ENCODE data around the gene EIF4G1. TPM values are rescaled to one million over a fixed set of nuclear protein-coding genes. Genes with fewer than 3 reads are reported as not detected.
A peak's percentile ranks its signal among the peaks of the same experiment; 100 is the strongest.
"Not testable (repeated sequence)": the region's sequence is repeated elsewhere in the genome, so short reads cannot be mapped to it uniquely, and the experiment has no call there.

Gene EIF4G1
- total RNA-seq, 1 experiment from 2014 or later: 392 TPM

- H3K27me3 ChIP-seq (ENCODE audit: control insufficient read depth, insufficient read depth, low read length): no peaks in the 10 kb centered on the region
- peaks cover 38% of the 10 kb centered on the region for H3K36me3 ChIP-seq (replicated peaks; ENCODE audit: control insufficient read depth, insufficient read depth, low read length)
- H3K4me3 ChIP-seq (ENCODE audit: insufficient read depth, low read depth, low read length): no peak overlapping the region
- no peak for DNase-seq
These were observed 20.2 kb downstream of the EIF4G1 start for GRCh38 chr3:184334470-184335158.

- no peak for DNase-seq
- no peak overlapping the region for H3K4me3 ChIP-seq (ENCODE audit: insufficient read depth, low read depth, low read length)
- peaks cover 35% of the 10 kb centered on the region for H3K36me3 ChIP-seq (replicated peaks; ENCODE audit: control insufficient read depth, insufficient read depth, low read length)
- no peaks in the 10 kb centered on the region for H3K27me3 ChIP-seq (ENCODE audit: control insufficient read depth, insufficient read depth, low read length)
These were observed 20.9 kb downstream of the EIF4G1 start for GRCh38 chr3:184335291-184335660.

- DNase-seq: peak; percentile 99
- Histone ChIP-seq H3K27me3 (ENCODE audit: control insufficient read depth, insufficient read depth, low read length) (no peaks in the 10 kb centered on the region), H3K4me3 (ENCODE audit: insufficient read depth, low read depth, low read length) (peak overlapping the region; percentile 94), H3K36me3 (replicated peaks; ENCODE audit: control insufficient read depth, insufficient read depth, low read length) (peaks cover 32% of the 10 kb centered on the region)
These were observed 21.5 kb downstream of the EIF4G1 start for GRCh38 chr3:184335661-184336546.

- Histone ChIP-seq H3K4me3 (ENCODE audit: insufficient read depth, low read depth, low read length) (peak overlapping the region; percentile 94), H3K27me3 (ENCODE audit: control insufficient read depth, insufficient read depth, low read length) (no peaks in the 10 kb centered on the region), H3K36me3 (replicated peaks; ENCODE audit: control insufficient read depth, insufficient read depth, low read length) (peaks cover 25% of the 10 kb centered on the region)
- DNase-seq: peak; percentile 81
These were observed 22.4 kb downstream of the EIF4G1 start for GRCh38 chr3:184336547-184337398.

- Histone ChIP-seq H3K4me3 (ENCODE audit: insufficient read depth, low read depth, low read length) (peak within 1 kb of the TSS; percentile 94), H3K36me3 (replicated peaks; ENCODE audit: control insufficient read depth, insufficient read depth, low read length) (peaks cover 21% of the 10 kb centered on the region), H3K27me3 (ENCODE audit: control insufficient read depth, insufficient read depth, low read length) (no peaks in the 10 kb centered on the region)
- DNase-seq: no peak
These were observed 23.0 kb downstream of the EIF4G1 start, which contains the start of gene FAM131A for GRCh38 chr3:184337399-184337714. TSS of gene FAM131A (plus strand) at chr3:184337600. CDS start at chr3:184337631, 31 bp downstream.

GRCh38 chr3:184337981-184338380, 23.6 kb downstream of the EIF4G1 start:
- no peak overlapping the region for H3K4me3 ChIP-seq (ENCODE audit: insufficient read depth, low read depth, low read length)
- no peak for DNase-seq
- H3K36me3 ChIP-seq (replicated peaks; ENCODE audit: control insufficient read depth, insufficient read depth, low read length): peaks cover 22% of the 10 kb centered on the region
- no peaks in the 10 kb centered on the region for H3K27me3 ChIP-seq (ENCODE audit: control insufficient read depth, insufficient read depth, low read length)

GRCh38 chr3:184338511-184338945, 24.1 kb downstream of the EIF4G1 start:
- Histone ChIP-seq H3K36me3 (replicated peaks; ENCODE audit: control insufficient read depth, insufficient read depth, low read length) (peaks cover 18% of the 10 kb centered on the region), H3K27me3 (ENCODE audit: control insufficient read depth, insufficient read depth, low read length) (no peaks in the 10 kb centered on the region), H3K4me3 (ENCODE audit: insufficient read depth, low read depth, low read length) (no peak overlapping the region)
- peak; percentile 94 for DNase-seq

- no peak overlapping the region for H3K4me3 ChIP-seq (ENCODE audit: insufficient read depth, low read depth, low read length)
These were observed 24.6 kb downstream of the EIF4G1 start for GRCh38 chr3:184339001-184339400.

GRCh38 chr3:184339451-184340135, 25.2 kb downstream of the EIF4G1 start:
- not testable (repeated sequence) for DNase-seq; H3K27me3 ChIP-seq (ENCODE audit: control insufficient read depth, insufficient read depth, low read length); H3K4me3 ChIP-seq (ENCODE audit: insufficient read depth, low read depth, low read length)
- peaks cover 12% of the 10 kb centered on the region for H3K36me3 ChIP-seq (replicated peaks; ENCODE audit: control insufficient read depth, insufficient read depth, low read length)

More at GRCh38 chr3:184339001-184339400, 24.6 kb downstream of the EIF4G1 start:
- no peaks in the 10 kb centered on the region for H3K27me3 ChIP-seq (ENCODE audit: control insufficient read depth, insufficient read depth, low read length)
- peaks cover 16% of the 10 kb centered on the region for H3K36me3 ChIP-seq (replicated peaks; ENCODE audit: control insufficient read depth, insufficient read depth, low read length)
- no peak for DNase-seq

- no peak for DNase-seq
- H3K27me3 ChIP-seq (ENCODE audit: control insufficient read depth, insufficient read depth, low read length): no peaks in the 10 kb centered on the region
- no peak overlapping the region for H3K4me3 ChIP-seq (ENCODE audit: insufficient read depth, low read depth, low read length)
- peaks cover 11% of the 10 kb centered on the region for H3K36me3 ChIP-seq (replicated peaks; ENCODE audit: control insufficient read depth, insufficient read depth, low read length)
These were observed 27.5 kb downstream of the EIF4G1 start for GRCh38 chr3:184341925-184342324.

- no peaks in the 10 kb centered on the region for H3K27me3 ChIP-seq (ENCODE audit: control insufficient read depth, insufficient read depth, low read length)
- no peak for DNase-seq
- H3K36me3 ChIP-seq (replicated peaks; ENCODE audit: control insufficient read depth, insufficient read depth, low read length): peaks cover 11% of the 10 kb centered on the region
- H3K4me3 ChIP-seq (ENCODE audit: insufficient read depth, low read depth, low read length): no peak overlapping the region
These were observed 28.9 kb downstream of the EIF4G1 start for GRCh38 chr3:184343200-184343876.

GRCh38 chr3:184344579-184345316, 30.3 kb downstream of the EIF4G1 start:
- peak; percentile 74 for DNase-seq
- H3K27me3 ChIP-seq (ENCODE audit: control insufficient read depth, insufficient read depth, low read length): no peaks in the 10 kb centered on the region
- H3K4me3 ChIP-seq (ENCODE audit: insufficient read depth, low read depth, low read length): no peak overlapping the region
- peaks cover 11% of the 10 kb centered on the region for H3K36me3 ChIP-seq (replicated peaks; ENCODE audit: control insufficient read depth, insufficient read depth, low read length)
